Measurements from ENCODE around the gene MPLKIP. TPM values are rescaled to one million over a fixed set of nuclear protein-coding genes. Genes with fewer than 3 reads are reported as not detected.
"Not testable (repeated sequence)": the region's sequence is repeated elsewhere in the genome, so short reads cannot be mapped to it uniquely, and the experiment has no call there.

MPLKIP gene
- total RNA-seq, 6 donors from 2014 or later: 4.2 to 61.0 (median 30.0) TPM

GRCh38 chr7:40120020-40120419, 14.4 kb downstream of the MPLKIP start:
- no peak for ATAC-seq (ENCODE audit: low FRiP score in 2 of 2)
- WGBS, 2 donors: 83 to 88% methylated on average over 5 of the region's 5 CpGs
- no peaks in the 10 kb centered on the region for H3K27me3 ChIP-seq

GRCh38 chr7:40118201-40118600, 16.2 kb downstream of the MPLKIP start:
- WGBS, 2 donors: 82 to 84% methylated on average over 7 of the region's 7 CpGs
- H3K27ac ChIP-seq, H3K36me3 ChIP-seq: not testable (repeated sequence)

More at GRCh38 chr7:40120020-40120419, 14.4 kb downstream of the MPLKIP start:
- no peak overlapping the region for H3K4me3 ChIP-seq
- H3K4me1 ChIP-seq: no peaks in the 10 kb centered on the region
- no peaks in the 10 kb centered on the region for H3K36me3 ChIP-seq
- no peak for DNase-seq
- no peak overlapping the region for H3K27ac ChIP-seq
- TF ChIP-seq POLR2A (IDR thresholded peaks at IDR 0.05) (no peak), EP300 (IDR thresholded peaks at IDR 0.05) (no peak), POLR2AphosphoS5 (IDR thresholded peaks at IDR 0.05) (no peak)
- H3K9me3 ChIP-seq: no peaks in the 10 kb centered on the region

GRCh38 chr7:40117199-40117598, 17.2 kb downstream of the MPLKIP start:
- DNase-seq; H3K9me3 ChIP-seq; ATAC-seq (ENCODE audit: low FRiP score in 2 of 2); H3K36me3 ChIP-seq; H3K27me3 ChIP-seq; H3K4me3 ChIP-seq; H3K27ac ChIP-seq; H3K4me1 ChIP-seq: not testable (repeated sequence)
- WGBS, 2 donors: 94 to 98% methylated on average over 9 of the region's 9 CpGs

More at GRCh38 chr7:40118201-40118600, 16.2 kb downstream of the MPLKIP start:
- H3K27me3 ChIP-seq; ATAC-seq (ENCODE audit: low FRiP score in 2 of 2); DNase-seq; H3K9me3 ChIP-seq; H3K4me1 ChIP-seq; H3K4me3 ChIP-seq: not testable (repeated sequence)

- WGBS, 2 donors: 92 to 94% methylated on average over 2 of the region's 2 CpGs
Observed at GRCh38 chr7:40115936-40116335, 18.5 kb downstream of the MPLKIP start.

GRCh38 chr7:40105879-40106473, 28.4 kb downstream of the MPLKIP start:
- DNase-seq: no peak
- no peak overlapping the region for H3K4me3 ChIP-seq
- H3K4me1 ChIP-seq: no peaks in the 10 kb centered on the region
- H3K36me3 ChIP-seq: no peaks in the 10 kb centered on the region
- no peaks in the 10 kb centered on the region for H3K9me3 ChIP-seq
- WGBS, 2 donors: 68 to 71% methylated on average over 4 of the region's 4 CpGs
- H3K27ac ChIP-seq: no peak overlapping the region
- no peak for ATAC-seq (ENCODE audit: low FRiP score in 2 of 2)
- no peaks in the 10 kb centered on the region for H3K27me3 ChIP-seq
- TF ChIP-seq EP300 (IDR thresholded peaks at IDR 0.05) (no peak), POLR2AphosphoS5 (IDR thresholded peaks at IDR 0.05) (no peak), CTCF (IDR thresholded peaks at IDR 0.05) (no peak), POLR2A (IDR thresholded peaks at IDR 0.05) (no peak)

More at GRCh38 chr7:40115936-40116335, 18.5 kb downstream of the MPLKIP start:
- DNase-seq (no peak), ATAC-seq (ENCODE audit: low FRiP score in 2 of 2) (no peak)
- H3K27me3 ChIP-seq: no peaks in the 10 kb centered on the region
- no peak for TF ChIP-seq EP300 (IDR thresholded peaks at IDR 0.05)
- TF ChIP-seq POLR2A (IDR thresholded peaks at IDR 0.05): no peak
- TF ChIP-seq CTCF (IDR thresholded peaks at IDR 0.05): no peak
- TF ChIP-seq POLR2AphosphoS5 (IDR thresholded peaks at IDR 0.05): no peak
- H3K4me1 ChIP-seq: no peaks in the 10 kb centered on the region
- H3K4me3 ChIP-seq: no peak overlapping the region
- H3K27ac ChIP-seq: no peak overlapping the region
- no peaks in the 10 kb centered on the region for H3K36me3 ChIP-seq
- H3K9me3 ChIP-seq: no peaks in the 10 kb centered on the region

GRCh38 chr7:40102897-40103296, 31.5 kb downstream of the MPLKIP start:
- 95 to 96% methylated on average over 2 of the region's 2 CpGs for WGBS, 2 donors
- no peak for ATAC-seq (ENCODE audit: low FRiP score in 2 of 2)

More at GRCh38 chr7:40102897-40103296, 31.5 kb downstream of the MPLKIP start:
- H3K27ac ChIP-seq: no peak overlapping the region
- H3K9me3 ChIP-seq: no peaks in the 10 kb centered on the region
- DNase-seq: no peak
- H3K4me1 ChIP-seq: no peaks in the 10 kb centered on the region
- H3K36me3 ChIP-seq: no peaks in the 10 kb centered on the region
- TF ChIP-seq CTCF (IDR thresholded peaks at IDR 0.05) (no peak), POLR2AphosphoS5 (IDR thresholded peaks at IDR 0.05) (no peak), EP300 (IDR thresholded peaks at IDR 0.05) (no peak), POLR2A (IDR thresholded peaks at IDR 0.05) (no peak)
- H3K27me3 ChIP-seq: no peaks in the 10 kb centered on the region
- H3K4me3 ChIP-seq: no peak overlapping the region
